Nephron (organoid): ENCODE data around the gene AHSG.

Source experiments
- H3K27ac Mint-ChIP-seq, 3 experiments: 2 replicates each; pipeline ENCODE4 v1.8.0; 2020; ENCODE audit warnings: mixed read lengths in 3 of 3, mild to moderate bottlenecking in 2 of 3, moderate library complexity in 1 of 3
- H3K27me3 Mint-ChIP-seq: 2 replicates; pipeline ENCODE4 v1.8.0; 2021; ENCODE audit warnings: low read depth, mild to moderate bottlenecking, moderate library complexity, mixed read lengths
- H3K36me3 Mint-ChIP-seq: 2 replicates; pipeline ENCODE4 v1.8.0; 2020; ENCODE audit warnings: low read depth, mixed read lengths
- H3K4me1 Mint-ChIP-seq: 2 replicates; pipeline ENCODE4 v1.8.0; 2020; ENCODE audit warnings: mixed read lengths
- H3K4me3 Mint-ChIP-seq, 3 experiments: 2 replicates each; pipeline ENCODE4 v1.8.0; 2020; ENCODE audit warnings: mild to moderate bottlenecking in 3 of 3, mixed read lengths in 3 of 3, moderate library complexity in 2 of 3
- H3K9me3 Mint-ChIP-seq: 2 replicates; pipeline ENCODE4 v1.8.0; 2020; ENCODE audit warnings: mixed read lengths
- TF ChIP-seq, protein P1 (sequence below), 3 experiments: fragments of 200-600 bp; sonication (generic); IDR thresholded peaks; one replicate each; pipeline ENCODE4 v1.5.0; 2021; ENCODE audit warnings: antibody characterized with exemption in 3 of 3; ENCODE audit not compliant: unreplicated experiment in 3 of 3

AHSG gene

DNA sequence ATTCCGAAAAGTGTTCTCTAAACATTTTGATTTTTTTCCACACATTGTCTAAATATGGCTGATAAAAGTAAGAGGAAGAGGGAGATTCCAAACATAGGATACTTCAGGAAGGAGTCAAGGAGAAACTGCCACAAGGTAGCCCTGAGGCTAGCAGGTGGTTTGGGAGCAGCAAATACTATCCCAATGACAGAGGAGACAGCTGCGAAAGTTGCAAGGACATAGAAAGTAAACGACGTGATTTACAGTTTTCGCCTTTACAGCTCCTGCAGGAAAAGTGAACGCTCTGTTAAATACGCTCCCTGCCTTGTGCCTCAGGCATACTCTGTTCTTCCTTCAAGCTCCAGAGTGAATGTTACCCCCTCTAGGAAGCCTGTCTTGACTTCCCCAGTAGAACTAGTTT lies 23.7 kb downstream of the AHSG start:
- H3K4me3 Mint-ChIP-seq = no peak overlapping the region
- H3K27me3 Mint-ChIP-seq = peaks cover 23% of the 10 kb centered on the region
- H3K36me3 Mint-ChIP-seq = no peaks in the 10 kb centered on the region
- H3K27ac Mint-ChIP-seq = no peak overlapping the region
- no peaks in the 10 kb centered on the region for H3K4me1 Mint-ChIP-seq
- TF ChIP-seq, protein P1, sequence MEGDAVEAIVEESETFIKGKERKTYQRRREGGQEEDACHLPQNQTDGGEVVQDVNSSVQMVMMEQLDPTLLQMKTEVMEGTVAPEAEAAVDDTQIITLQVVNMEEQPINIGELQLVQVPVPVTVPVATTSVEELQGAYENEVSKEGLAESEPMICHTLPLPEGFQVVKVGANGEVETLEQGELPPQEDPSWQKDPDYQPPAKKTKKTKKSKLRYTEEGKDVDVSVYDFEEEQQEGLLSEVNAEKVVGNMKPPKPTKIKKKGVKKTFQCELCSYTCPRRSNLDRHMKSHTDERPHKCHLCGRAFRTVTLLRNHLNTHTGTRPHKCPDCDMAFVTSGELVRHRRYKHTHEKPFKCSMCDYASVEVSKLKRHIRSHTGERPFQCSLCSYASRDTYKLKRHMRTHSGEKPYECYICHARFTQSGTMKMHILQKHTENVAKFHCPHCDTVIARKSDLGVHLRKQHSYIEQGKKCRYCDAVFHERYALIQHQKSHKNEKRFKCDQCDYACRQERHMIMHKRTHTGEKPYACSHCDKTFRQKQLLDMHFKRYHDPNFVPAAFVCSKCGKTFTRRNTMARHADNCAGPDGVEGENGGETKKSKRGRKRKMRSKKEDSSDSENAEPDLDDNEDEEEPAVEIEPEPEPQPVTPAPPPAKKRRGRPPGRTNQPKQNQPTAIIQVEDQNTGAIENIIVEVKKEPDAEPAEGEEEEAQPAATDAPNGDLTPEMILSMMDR (IDR thresholded peaks at IDR 0.05; ENCODE audit: unreplicated experiment in 3 of 3) = no peak
- H3K9me3 Mint-ChIP-seq = no peaks in the 10 kb centered on the region

DNA sequence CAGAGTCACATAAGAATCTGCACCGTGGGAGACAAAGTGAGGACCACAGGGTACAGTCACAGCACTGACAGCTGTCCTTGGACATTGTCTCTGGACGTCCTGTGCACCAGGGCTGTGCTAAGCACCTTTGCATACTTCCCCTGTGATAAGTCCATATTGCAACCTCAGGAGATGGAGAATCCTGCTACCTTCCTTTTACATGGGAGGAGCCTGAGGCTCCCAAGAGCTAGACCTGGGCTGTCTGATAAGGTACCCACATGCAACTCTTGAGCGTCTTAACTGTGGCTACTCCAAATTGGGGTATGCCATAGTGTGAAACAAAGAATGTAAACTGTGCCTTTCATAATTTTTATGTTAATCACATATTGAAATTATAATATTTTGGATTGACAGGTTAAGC lies 24.8 kb downstream of the AHSG start:
- Mint-ChIP-seq H3K36me3 (no peaks in the 10 kb centered on the region), H3K4me1 (no peaks in the 10 kb centered on the region), H3K27me3 (peaks cover 31% of the 10 kb centered on the region), H3K4me3 (no peak overlapping the region), H3K27ac (no peak overlapping the region), H3K9me3 (no peaks in the 10 kb centered on the region)
- TF ChIP-seq, protein P1 (IDR thresholded peaks at IDR 0.05; ENCODE audit: unreplicated experiment in 3 of 3) = no peak

DNA sequence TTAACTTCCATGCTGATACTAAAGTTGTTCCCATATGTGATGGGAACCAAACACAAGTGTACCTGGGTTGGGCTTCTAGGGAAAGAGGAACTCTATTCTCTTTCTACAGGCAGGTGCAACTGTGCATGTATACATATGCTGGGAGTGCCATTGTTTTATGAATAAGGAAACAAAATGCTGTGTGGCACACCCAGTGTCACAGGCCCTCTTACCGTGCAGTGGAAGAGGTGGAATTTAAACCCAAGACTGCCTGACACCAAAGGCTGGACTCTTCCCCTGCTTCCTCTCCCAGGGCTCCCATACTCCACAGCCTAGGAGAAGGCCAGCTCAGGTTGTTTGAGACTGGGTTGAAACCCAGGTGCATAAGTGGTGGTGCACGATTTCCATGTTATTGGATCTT lies 25.4 kb downstream of the AHSG start:
- Mint-ChIP-seq H3K27me3 (peaks cover 34% of the 10 kb centered on the region), H3K9me3 (no peaks in the 10 kb centered on the region), H3K4me3 (no peak overlapping the region), H3K27ac (no peak overlapping the region), H3K4me1 (no peaks in the 10 kb centered on the region), H3K36me3 (no peaks in the 10 kb centered on the region)
- TF ChIP-seq, protein P1 (IDR thresholded peaks at IDR 0.05; ENCODE audit: unreplicated experiment in 3 of 3) = no peak

DNA sequence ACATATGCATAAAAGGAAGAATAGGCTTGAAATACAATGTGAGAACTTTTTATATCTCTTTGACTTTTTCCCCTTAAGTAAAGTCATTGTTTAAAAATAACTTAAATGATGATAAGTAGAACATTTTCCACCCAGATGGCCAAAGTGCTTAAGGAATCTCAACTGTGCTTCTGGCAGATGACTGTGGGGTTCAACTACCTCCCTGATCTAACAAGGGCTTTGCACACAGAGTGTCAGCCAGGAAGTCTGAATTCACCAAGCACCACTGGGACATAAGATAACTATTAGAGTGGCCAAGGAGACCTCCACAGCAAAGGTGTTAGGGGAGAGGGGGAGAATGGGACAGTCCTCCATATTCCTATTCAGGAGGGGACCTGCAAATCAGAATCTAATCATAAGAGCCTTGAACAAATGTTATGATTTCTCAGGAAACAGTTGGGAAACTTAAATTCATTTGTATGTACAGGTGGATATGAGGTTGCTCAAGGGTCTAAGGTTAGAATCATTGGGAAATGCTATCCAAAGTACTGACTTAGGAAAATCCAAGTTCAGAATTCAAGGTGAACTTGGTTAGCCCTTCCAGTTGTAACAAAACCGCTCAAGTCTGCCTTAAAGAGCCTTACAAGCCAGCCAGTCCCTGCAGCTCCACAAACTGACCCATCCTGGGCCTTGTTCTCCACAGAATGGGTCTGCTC lies 27.1 kb downstream of the AHSG start, which contains the start of gene FETUB:
FETUB (plus strand) TSS at position 622 of the 695 bp plus-strand sequence; CDS start at position 684, 62 bp downstream.
- no peak within 1 kb of the TSS for H3K27ac Mint-ChIP-seq
- no peak within 1 kb of the TSS for H3K4me3 Mint-ChIP-seq
- TF ChIP-seq, protein P1 (IDR thresholded peaks at IDR 0.05; ENCODE audit: unreplicated experiment in 3 of 3) = no peak
- no peaks in the 10 kb centered on the region for H3K9me3 Mint-ChIP-seq
- H3K36me3 Mint-ChIP-seq = no peaks in the 10 kb centered on the region
- H3K4me1 Mint-ChIP-seq = no peaks in the 10 kb centered on the region
- peaks cover 39% of the 10 kb centered on the region for H3K27me3 Mint-ChIP-seq

DNA sequence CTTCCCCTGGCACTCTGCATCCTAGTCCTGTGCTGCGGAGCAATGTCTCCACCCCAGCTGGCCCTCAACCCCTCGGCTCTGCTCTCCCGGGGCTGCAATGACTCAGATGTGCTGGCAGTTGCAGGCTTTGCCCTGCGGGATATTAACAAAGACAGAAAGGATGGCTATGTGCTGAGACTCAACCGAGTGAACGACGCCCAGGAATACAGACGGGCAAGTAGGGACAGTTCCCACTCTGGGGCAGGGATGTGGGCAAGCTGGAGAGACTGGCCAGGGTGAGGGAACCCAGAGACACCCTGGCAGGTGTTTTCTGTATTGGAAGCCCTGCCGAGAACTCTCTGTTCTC lies 27.6 kb downstream of the AHSG start:
- Mint-ChIP-seq H3K4me3 (no peak overlapping the region), H3K9me3 (no peaks in the 10 kb centered on the region), H3K27ac (no peak overlapping the region), H3K36me3 (no peaks in the 10 kb centered on the region), H3K27me3 (peaks cover 39% of the 10 kb centered on the region), H3K4me1 (no peaks in the 10 kb centered on the region)
- TF ChIP-seq, protein P1 (IDR thresholded peaks at IDR 0.05; ENCODE audit: unreplicated experiment in 3 of 3) = no peak

DNA sequence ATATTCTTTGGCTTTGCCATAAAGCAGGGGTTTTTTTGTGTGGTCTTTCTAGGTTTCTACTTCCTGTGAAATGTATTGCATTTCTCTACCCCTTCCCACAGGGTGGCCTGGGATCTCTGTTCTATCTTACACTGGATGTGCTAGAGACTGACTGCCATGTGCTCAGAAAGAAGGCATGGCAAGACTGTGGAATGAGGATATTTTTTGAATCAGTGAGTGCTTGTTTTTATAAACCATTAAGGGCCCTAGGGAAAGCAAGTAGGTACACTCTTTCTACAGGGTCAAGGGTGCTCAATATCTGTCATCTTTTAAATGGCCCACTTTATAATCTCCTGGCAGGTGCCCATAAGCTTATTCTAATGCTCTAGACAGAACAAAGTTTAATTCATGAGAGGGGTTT lies 28.1 kb downstream of the AHSG start:
- no peak overlapping the region for H3K27ac Mint-ChIP-seq
- TF ChIP-seq, protein P1 (IDR thresholded peaks at IDR 0.05; ENCODE audit: unreplicated experiment in 3 of 3) = no peak
- no peaks in the 10 kb centered on the region for H3K36me3 Mint-ChIP-seq
- H3K27me3 Mint-ChIP-seq = peaks cover 39% of the 10 kb centered on the region
- H3K9me3 Mint-ChIP-seq = no peaks in the 10 kb centered on the region
- H3K4me3 Mint-ChIP-seq = no peak overlapping the region
- H3K4me1 Mint-ChIP-seq = no peaks in the 10 kb centered on the region
